Epithelial cell of esophagus (primary cell): ENCODE measurements around the gene NPBWR2.
A peak's percentile ranks its signal among the peaks of the same experiment; 100 is the strongest.

Source experiments
- DNase-seq: peaks from one replicate; pipeline ENCODE4 v3.0.0; 2010; ENCODE audit warnings: low read depth
- H3K4me3 ChIP-seq: 2 replicates; pipeline ENCODE4 v1.5.1; 2011; ENCODE audit warnings: mild to moderate bottlenecking, low read length, control low read depth
- TF ChIP-seq, protein P1 (sequence below): IDR thresholded peaks from 2 replicates; pipeline ENCODE4 v1.5.1; 2011; ENCODE audit warnings: low read depth, mild to moderate bottlenecking, low read length, control low read depth, inconsistent platforms; ENCODE audit not compliant: insufficient read depth; ENCODE audit errors: missing control alignments

Gene NPBWR2

DNA sequence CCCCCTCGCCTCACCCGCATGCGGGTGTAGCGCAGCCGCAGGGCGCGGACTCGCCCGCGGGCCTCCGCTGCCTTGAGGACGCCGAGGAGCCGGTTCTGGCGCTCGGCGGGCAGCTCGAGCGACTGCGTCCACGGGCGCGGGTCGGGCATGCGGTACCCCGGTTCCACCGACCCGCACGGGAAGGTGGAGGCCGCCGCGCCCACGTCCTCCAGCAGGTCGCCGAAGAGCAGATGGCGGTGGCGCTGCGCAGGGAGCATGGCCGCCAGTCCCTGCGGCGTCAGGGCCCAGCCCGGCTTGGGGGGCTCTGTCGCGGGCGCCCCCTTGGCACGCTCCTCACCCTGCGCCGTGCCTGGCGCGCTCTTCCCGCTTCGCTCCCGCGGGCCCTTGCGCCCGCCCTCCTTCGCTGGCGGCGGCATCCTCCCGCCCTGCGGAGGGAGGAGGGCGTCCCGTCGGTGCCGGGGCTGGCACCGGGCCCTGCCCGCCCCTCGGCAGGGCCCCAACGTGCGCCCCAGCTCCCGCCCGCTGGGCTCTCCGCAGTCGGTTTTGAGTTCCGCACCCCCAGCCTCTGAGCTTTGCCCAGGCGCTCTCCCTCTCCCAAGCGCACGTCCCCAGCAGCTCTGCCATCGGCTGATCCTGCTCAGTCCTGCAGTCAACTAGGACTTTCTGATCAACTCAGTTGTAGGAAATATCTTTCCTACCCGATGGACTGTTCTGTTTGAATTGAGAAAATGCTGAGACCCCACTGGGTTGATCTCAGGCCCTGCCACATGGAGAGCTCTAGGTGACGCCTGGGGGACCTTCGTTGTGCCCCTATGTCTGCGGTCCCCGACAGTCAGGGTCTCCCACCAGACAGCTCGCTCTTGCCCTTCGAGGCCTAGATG lies 23.3 kb downstream of the NPBWR2 start, which contains the start of gene LKAAEAR1:
LKAAEAR1 (minus strand) TSS at position 595 of the 881 bp plus-strand sequence; CDS start at position 416, 179 bp downstream.
- peak within 1 kb of the TSS; percentile 27 for H3K4me3 ChIP-seq
- TF ChIP-seq, protein P1, sequence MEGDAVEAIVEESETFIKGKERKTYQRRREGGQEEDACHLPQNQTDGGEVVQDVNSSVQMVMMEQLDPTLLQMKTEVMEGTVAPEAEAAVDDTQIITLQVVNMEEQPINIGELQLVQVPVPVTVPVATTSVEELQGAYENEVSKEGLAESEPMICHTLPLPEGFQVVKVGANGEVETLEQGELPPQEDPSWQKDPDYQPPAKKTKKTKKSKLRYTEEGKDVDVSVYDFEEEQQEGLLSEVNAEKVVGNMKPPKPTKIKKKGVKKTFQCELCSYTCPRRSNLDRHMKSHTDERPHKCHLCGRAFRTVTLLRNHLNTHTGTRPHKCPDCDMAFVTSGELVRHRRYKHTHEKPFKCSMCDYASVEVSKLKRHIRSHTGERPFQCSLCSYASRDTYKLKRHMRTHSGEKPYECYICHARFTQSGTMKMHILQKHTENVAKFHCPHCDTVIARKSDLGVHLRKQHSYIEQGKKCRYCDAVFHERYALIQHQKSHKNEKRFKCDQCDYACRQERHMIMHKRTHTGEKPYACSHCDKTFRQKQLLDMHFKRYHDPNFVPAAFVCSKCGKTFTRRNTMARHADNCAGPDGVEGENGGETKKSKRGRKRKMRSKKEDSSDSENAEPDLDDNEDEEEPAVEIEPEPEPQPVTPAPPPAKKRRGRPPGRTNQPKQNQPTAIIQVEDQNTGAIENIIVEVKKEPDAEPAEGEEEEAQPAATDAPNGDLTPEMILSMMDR, result no peak
- no peak for DNase-seq

DNA sequence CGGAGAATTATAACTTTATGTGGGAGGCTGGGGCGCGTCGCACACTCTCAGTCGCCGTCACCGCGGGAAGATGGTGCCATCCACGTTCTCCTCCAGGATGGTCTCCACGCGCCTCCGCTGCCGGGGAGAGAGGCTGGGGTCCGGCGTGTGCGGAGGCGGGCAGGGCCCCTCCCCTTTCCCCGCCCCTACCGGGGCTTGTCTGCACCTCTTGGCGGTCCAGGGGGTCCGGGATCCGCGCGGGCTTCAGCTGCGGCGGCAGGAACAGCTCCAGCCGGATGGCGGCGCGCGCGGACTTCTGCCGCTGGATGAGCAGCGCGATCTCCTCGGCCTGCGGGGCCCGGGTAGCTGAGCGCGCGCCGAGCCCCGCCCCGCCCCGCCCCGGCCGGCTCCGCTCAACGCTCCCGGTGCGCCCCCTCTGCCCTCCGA lies 24.0 kb downstream of the NPBWR2 start:
- TF ChIP-seq, protein P1, result peak; percentile 39
- peak overlapping the region; percentile 27 for H3K4me3 ChIP-seq
- peak; percentile 82 for DNase-seq

DNA sequence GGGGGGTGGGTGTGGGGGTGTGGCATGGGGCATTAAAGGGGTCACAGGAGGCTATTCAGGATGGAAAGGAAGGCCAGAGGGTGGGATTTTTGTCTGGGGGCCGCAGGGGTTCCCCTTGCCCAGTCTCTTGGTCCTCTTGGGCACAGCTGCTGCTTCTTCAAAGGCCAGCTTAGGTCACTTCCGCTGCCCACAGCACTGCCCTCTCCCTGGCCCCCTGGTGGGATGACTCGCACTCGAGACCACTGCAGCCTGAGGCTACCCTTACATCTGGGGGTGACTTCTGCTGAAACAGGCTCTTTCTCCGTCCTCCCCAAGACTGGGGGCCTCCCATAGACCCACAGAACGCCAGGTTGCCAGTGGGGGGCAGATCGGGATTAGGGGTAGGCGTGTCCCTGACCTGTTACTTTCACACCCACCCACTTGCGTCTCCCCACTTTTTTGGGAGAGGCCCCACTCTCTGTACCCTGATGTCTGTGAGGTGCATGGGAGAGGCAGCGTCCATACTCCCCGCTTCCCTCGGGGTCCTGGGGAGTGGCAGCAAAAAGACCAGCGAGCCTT lies 24.5 kb downstream of the NPBWR2 start:
- TF ChIP-seq, protein P1, result no peak
- DNase-seq, result no peak
- no peak overlapping the region for H3K4me3 ChIP-seq

DNA sequence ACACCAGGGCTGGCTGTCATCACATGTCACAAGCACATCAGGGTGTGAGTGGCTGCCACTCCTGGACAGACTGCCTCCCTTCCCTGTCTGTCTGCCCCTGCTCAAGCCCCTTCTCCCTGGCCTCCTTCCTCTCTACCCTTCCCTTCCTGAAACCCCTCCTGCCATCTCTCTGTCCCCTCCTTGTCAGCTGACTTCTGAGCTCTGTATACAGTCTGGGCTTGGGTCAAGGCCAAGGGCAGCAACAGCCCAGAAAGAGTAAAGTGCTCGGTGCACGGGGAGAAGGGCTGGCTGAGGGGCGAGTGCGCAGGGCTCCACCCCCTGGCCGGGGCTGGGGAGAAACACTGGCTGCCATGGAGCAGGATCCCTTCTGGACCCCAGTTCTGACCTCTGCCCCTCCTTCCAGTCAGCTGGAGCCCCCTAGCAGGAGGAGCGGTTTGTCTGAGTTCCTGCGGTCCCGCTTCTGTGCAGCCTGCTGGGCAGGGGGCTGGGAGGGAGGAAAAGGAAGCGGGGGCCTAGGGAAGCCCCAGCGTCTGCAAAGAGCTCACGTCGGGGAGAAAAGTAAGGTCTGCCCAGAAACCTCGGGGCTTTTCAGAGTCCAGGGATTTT lies 25.1 kb downstream of the NPBWR2 start:
- H3K4me3 ChIP-seq, result no peak overlapping the region
- DNase-seq, result no peak
- TF ChIP-seq, protein P1, result no peak

DNA sequence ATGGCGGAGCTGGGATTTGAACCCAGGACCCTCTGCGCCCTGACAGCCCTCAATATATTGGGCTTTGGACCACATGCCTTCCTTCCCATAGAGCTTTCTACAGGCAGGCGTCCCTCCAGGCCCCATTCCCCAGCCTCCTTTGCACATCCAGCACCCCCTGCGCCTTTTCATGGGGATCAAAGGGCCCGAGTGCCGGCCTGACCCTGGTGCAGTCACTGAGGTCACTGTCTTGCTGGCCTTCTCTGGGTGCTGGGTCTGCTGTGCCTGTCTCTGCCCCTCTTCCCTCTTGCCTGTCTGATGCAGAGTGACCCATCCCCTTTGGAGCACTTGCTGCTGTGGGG lies 25.8 kb downstream of the NPBWR2 start:
- TF ChIP-seq, protein P1, result no peak
- DNase-seq, result no peak
- no peak overlapping the region for H3K4me3 ChIP-seq

DNA sequence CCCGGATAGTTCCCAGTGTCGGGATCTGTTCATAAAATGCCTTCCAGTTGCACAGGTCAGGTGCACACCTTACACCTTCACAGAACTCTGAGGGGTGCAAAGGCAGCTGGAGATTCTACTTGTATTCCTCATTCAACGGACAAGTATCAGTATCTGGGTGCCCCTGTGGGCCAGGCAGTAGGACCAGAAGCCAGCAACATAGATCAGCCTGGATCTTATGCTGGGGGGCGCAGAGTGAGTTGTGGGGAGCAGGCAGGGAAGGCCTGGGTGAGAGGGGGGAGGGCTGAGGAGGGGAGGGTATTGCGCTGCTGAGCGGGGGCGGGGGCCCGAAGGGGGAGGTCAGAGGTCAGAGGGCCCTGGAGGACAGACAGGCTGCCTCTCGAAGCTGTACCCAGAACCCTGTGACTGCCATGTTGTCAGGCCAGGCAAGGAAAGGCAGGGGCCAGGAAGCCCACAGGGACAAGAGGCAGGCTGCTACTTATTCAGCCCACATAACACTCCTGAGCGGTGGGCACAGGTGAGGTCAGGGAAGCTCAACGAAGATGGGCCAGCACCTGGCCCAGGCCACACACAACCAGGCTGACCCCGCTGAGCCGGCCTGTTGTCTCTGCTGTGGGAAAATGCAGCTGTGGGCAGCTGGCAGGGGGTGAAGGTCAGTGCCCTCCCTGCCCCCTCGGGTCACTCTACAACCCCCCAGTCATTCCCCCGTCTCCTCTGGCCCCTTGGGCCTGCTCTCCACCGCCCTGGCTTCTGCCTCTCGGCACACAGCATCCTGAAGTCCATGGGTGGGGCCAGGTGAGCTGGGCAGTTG lies 26.3 kb downstream of the NPBWR2 start:
- TF ChIP-seq, protein P1, result no peak
- no peak for DNase-seq
- no peak overlapping the region for H3K4me3 ChIP-seq
